Subcutaneous abdominal adipose tissue (tissue), 5 donors: ENCODE results near the gene KLK7.
"Not testable (repeated sequence)": the region's sequence is repeated elsewhere in the genome, so short reads cannot be mapped to it uniquely, and the experiment has no call there.

Source experiments
- H3K27ac ChIP-seq: one replicate; pipeline ENCODE4 v1.7.0; 2013; ENCODE audit warnings: low read depth, mild to moderate bottlenecking, inconsistent platforms, low read length, moderate library complexity
- H3K27me3 ChIP-seq, 5 donors: one replicate each; pipeline ENCODE4 v1.7.0; 2013; ENCODE audit warnings: low read length in 5 of 5, inconsistent platforms in 1 of 5; ENCODE audit not compliant: control insufficient read depth in 5 of 5, insufficient read depth in 4 of 5
- H3K36me3 ChIP-seq, 5 donors: one replicate each; pipeline ENCODE4 v1.7.0; 2013; ENCODE audit warnings: low read length in 5 of 5; ENCODE audit not compliant: control insufficient read depth in 5 of 5, insufficient read depth in 5 of 5
- H3K4me1 ChIP-seq, 5 donors: one replicate each; pipeline ENCODE4 v1.7.0; 2013; ENCODE audit warnings: low read length in 5 of 5, mild to moderate bottlenecking in 3 of 5, moderate library complexity in 1 of 5; ENCODE audit not compliant: control insufficient read depth in 5 of 5, insufficient read depth in 5 of 5
- H3K4me3 ChIP-seq, 5 donors: one replicate each; pipeline ENCODE4 v1.7.0; 2013; ENCODE audit warnings: low read length in 5 of 5, low read depth in 1 of 5
- H3K9ac ChIP-seq, 5 donors: one replicate each; pipeline ENCODE4 v1.7.0; 2013; ENCODE audit warnings: low read length in 5 of 5, mild to moderate bottlenecking in 4 of 5, moderate library complexity in 3 of 5
- H3K9me3 ChIP-seq, 5 donors: one replicate each; pipeline ENCODE4 v1.7.0; 2013; ENCODE audit warnings: low read length in 5 of 5; ENCODE audit not compliant: control insufficient read depth in 5 of 5
- donor health status: healthy.
- donor health status: healthy.
- donor health status: healthy.
- donor health status: healthy.
- donor health status: healthy.

KLK7 gene

GRCh38 chr19:51002089-51002532 lies 18.4 kb upstream of the KLK7 start:
- Histone ChIP-seq H3K9ac (no peak overlapping the region), H3K9me3 (no peaks in the 10 kb centered on the region), H3K27me3 (peaks cover 38 to 49% (median 45%) of the 10 kb centered on the region in 5 donors), H3K4me3 (no peak overlapping the region), H3K4me1 (peaks cover 0 to 6% (median 0%) of the 10 kb centered on the region in 5 donors), H3K36me3 (no peaks in the 10 kb centered on the region), H3K27ac (no peak overlapping the region)

GRCh38 chr19:51001515-51001914 lies 17.8 kb upstream of the KLK7 start, which contains the start of gene KLK8:
Gene KLK8, minus strand, starts transcription at chr19:51001604. Its CDS starts 437 bp downstream, at chr19:51001167.
- Histone ChIP-seq H3K4me3 (no peak within 1 kb of the TSS), H3K4me1 (peaks cover 0 to 6% (median 0%) of the 10 kb centered on the region in 5 donors), H3K9me3 (no peaks in the 10 kb centered on the region), H3K27ac (no peak within 1 kb of the TSS), H3K27me3 (peaks cover 33 to 47% (median 39%) of the 10 kb centered on the region in 5 donors), H3K36me3 (no peaks in the 10 kb centered on the region), H3K9ac (no peak within 1 kb of the TSS)

- H3K36me3 ChIP-seq, result no peaks in the 10 kb centered on the region
These were observed 17.3 kb upstream of the KLK7 start for GRCh38 chr19:51000981-51001380.

GRCh38 chr19:51000426-51000825 lies 16.7 kb upstream of the KLK7 start:
- no peak overlapping the region for H3K9ac ChIP-seq
- H3K9me3 ChIP-seq, result no peaks in the 10 kb centered on the region
- H3K4me3 ChIP-seq, result no peak overlapping the region
- H3K4me1 ChIP-seq, result peaks cover 0 to 6% (median 0%) of the 10 kb centered on the region in 5 donors
- H3K36me3 ChIP-seq, result no peaks in the 10 kb centered on the region
- peaks cover 32 to 46% (median 39%) of the 10 kb centered on the region in 5 donors for H3K27me3 ChIP-seq
- H3K27ac ChIP-seq, result no peak overlapping the region

More at GRCh38 chr19:51000981-51001380, 17.3 kb upstream of the KLK7 start:
- no peak overlapping the region for H3K9ac ChIP-seq
- peaks cover 32 to 46% (median 39%) of the 10 kb centered on the region in 5 donors for H3K27me3 ChIP-seq
- H3K27ac ChIP-seq, result no peak overlapping the region
- no peaks in the 10 kb centered on the region for H3K9me3 ChIP-seq
- H3K4me3 ChIP-seq, result no peak overlapping the region
- peaks cover 0 to 6% (median 0%) of the 10 kb centered on the region in 5 donors for H3K4me1 ChIP-seq

GRCh38 chr19:50998686-50999085 lies 15.0 kb upstream of the KLK7 start:
- Histone ChIP-seq H3K4me3 (no peak overlapping the region), H3K9me3 (peaks cover 0 to 4% (median 0%) of the 10 kb centered on the region in 5 donors), H3K9ac (no peak overlapping the region), H3K4me1 (peaks cover 0 to 6% (median 0%) of the 10 kb centered on the region in 5 donors), H3K27ac (no peak overlapping the region), H3K36me3 (no peaks in the 10 kb centered on the region), H3K27me3 (peaks cover 31 to 46% (median 39%) of the 10 kb centered on the region in 5 donors)

- Histone ChIP-seq H3K9ac (no peak overlapping the region), H3K4me1 (peaks cover 0 to 6% (median 0%) of the 10 kb centered on the region in 5 donors), H3K9me3 (peaks cover 0 to 4% (median 0%) of the 10 kb centered on the region in 5 donors), H3K27me3 (peaks cover 25 to 44% (median 36%) of the 10 kb centered on the region in 5 donors), H3K36me3 (no peaks in the 10 kb centered on the region), H3K4me3 (no peak overlapping the region), H3K27ac (no peak overlapping the region)
These were observed 14.3 kb upstream of the KLK7 start for GRCh38 chr19:50998061-50998460.

GRCh38 chr19:50994129-50994528 lies 10.4 kb upstream of the KLK7 start:
- H3K4me1 ChIP-seq, result no peaks in the 10 kb centered on the region
- peaks cover 0 to 4% (median 2%) of the 10 kb centered on the region in 5 donors for H3K9me3 ChIP-seq
- peaks cover 0 to 19% (median 7%) of the 10 kb centered on the region in 5 donors for H3K27me3 ChIP-seq
- H3K27ac ChIP-seq, result no peak overlapping the region
- no peak overlapping the region for H3K9ac ChIP-seq
- no peaks in the 10 kb centered on the region for H3K36me3 ChIP-seq
- H3K4me3 ChIP-seq, result no peak overlapping the region

- Histone ChIP-seq H3K9me3 (peaks cover 0 to 4% (median 2%) of the 10 kb centered on the region in 5 donors), H3K9ac (no peak overlapping the region), H3K36me3 (no peaks in the 10 kb centered on the region), H3K27ac (no peak overlapping the region), H3K27me3 (peaks cover 5 to 12% (median 6%) of the 10 kb centered on the region in 5 donors), H3K4me3 (no peak overlapping the region), H3K4me1 (no peaks in the 10 kb centered on the region)
These were observed 8.9 kb upstream of the KLK7 start for GRCh38 chr19:50992666-50993035.

- peaks cover 9 to 31% (median 18%) of the 10 kb centered on the region in 5 donors for H3K27me3 ChIP-seq
- not testable (repeated sequence) for H3K4me3 ChIP-seq, H3K27ac ChIP-seq, H3K36me3 ChIP-seq, H3K9me3 ChIP-seq, H3K4me1 ChIP-seq, H3K9ac ChIP-seq
These were observed 699 bp upstream of the KLK7 start for GRCh38 chr19:50984416-50984815.

GRCh38 chr19:50982186-50982585 lies 1.5 kb downstream of the KLK7 start:
- Histone ChIP-seq H3K27ac (no peak overlapping the region), H3K4me3 (no peak overlapping the region), H3K9me3 (no peaks in the 10 kb centered on the region), H3K36me3 (no peaks in the 10 kb centered on the region), H3K27me3 (peaks cover 12 to 38% (median 18%) of the 10 kb centered on the region in 5 donors), H3K9ac (no peak overlapping the region), H3K4me1 (no peaks in the 10 kb centered on the region)
